Stimulated activated CD4-positive, alpha-beta T cell treated with anti-CD3 and anti-CD28 coated beads, TNF-alpha, amount 100 ng/mL, for 48 hours (primary cell): ENCODE results near the gene MADCAM1.
A peak's percentile ranks its signal among the peaks of the same experiment; 100 is the strongest.

Experiments
- DNase-seq, 3 donors: peaks; one replicate each; pipeline ENCODE4 v3.0.0-alpha.2; 2020; ENCODE audit warnings: low read depth in 3 of 3

MADCAM1 gene

GRCh38 chr19:508204-509150 lies 12.2 kb downstream of the MADCAM1 start:
- DNase-seq = no peak

GRCh38 chr19:510606-511100 lies 14.4 kb downstream of the MADCAM1 start:
- peak; percentile 92 to 93 (median 93) for DNase-seq

- DNase-seq = peak in 2 of 3 donors; percentile 51 to 64
Observed at GRCh38 chr19:511101-511851, 15.0 kb downstream of the MADCAM1 start.

- DNase-seq = no peak
Observed at GRCh38 chr19:512547-513365, 16.5 kb downstream of the MADCAM1 start.

GRCh38 chr19:513368-514165 lies 17.3 kb downstream of the MADCAM1 start:
- no peak for DNase-seq

- no peak for DNase-seq
Observed at GRCh38 chr19:514166-514663, 17.9 kb downstream of the MADCAM1 start.

- no peak for DNase-seq
Observed at GRCh38 chr19:517721-518597, 21.7 kb downstream of the MADCAM1 start.

GRCh38 chr19:518598-519231 lies 22.4 kb downstream of the MADCAM1 start:
- peak in 1 of 3 donors; percentile 46 for DNase-seq

GRCh38 chr19:519449-519865 lies 23.2 kb downstream of the MADCAM1 start:
- DNase-seq = no peak

- no peak for DNase-seq
Observed at GRCh38 chr19:522726-523125, 26.4 kb downstream of the MADCAM1 start.

- no peak for DNase-seq
Observed at GRCh38 chr19:524062-524674, 27.9 kb downstream of the MADCAM1 start.

- DNase-seq = no peak
Observed at GRCh38 chr19:525029-525428, 28.7 kb downstream of the MADCAM1 start.

- DNase-seq = no peak
Observed at GRCh38 chr19:525857-526419, 29.7 kb downstream of the MADCAM1 start.

GRCh38 chr19:530134-531008 lies 34.1 kb downstream of the MADCAM1 start:
- no peak for DNase-seq

- DNase-seq = peak; percentile 71 to 80 (median 80)
Observed at GRCh38 chr19:531009-531752, 34.9 kb downstream of the MADCAM1 start.

GRCh38 chr19:531753-532560 lies 35.7 kb downstream of the MADCAM1 start, which contains the start of gene CDC34:
TSS of gene CDC34 (plus strand) at chr19:531760. CDS start at chr19:531932, 172 bp downstream.
- no peak for DNase-seq
